Tibial nerve (tissue), 4 donors: ENCODE measurements around the gene DHRSX. TPM values are rescaled to one million over a fixed set of nuclear protein-coding genes. Genes with fewer than 3 reads are reported as not detected.
"Not testable (repeated sequence)": the region's sequence is repeated elsewhere in the genome, so short reads cannot be mapped to it uniquely, and the experiment has no call there.

ENCODE experiments used
- DNase-seq, 2 donors: peaks; one replicate each; pipeline ENCODE4 v3.0.0-alpha.2; 2019; ENCODE audit warnings: low spot score in 2 of 2
- H3K27ac ChIP-seq, 4 donors: fragments of 200-600 bp; sonication (generic) in 3 of 4; one replicate each; pipeline ENCODE4 v1.5.1; 2017 to 2019; ENCODE audit warnings: mild to moderate bottlenecking in 1 of 4
- H3K27me3 ChIP-seq, 2 donors: fragments of 200-600 bp; sonication (generic) in 1 of 2; one replicate each; pipeline versions ENCODE4 v1.5.1 to v1.6.0; 2017 to 2019
- H3K36me3 ChIP-seq, 3 donors: fragments of 200-600 bp; sonication (generic); one replicate each; pipeline ENCODE4 v1.5.1; 2018 to 2019
- H3K4me1 ChIP-seq, 4 donors: fragments of 200-600 bp; sonication (generic) in 3 of 4; one replicate each; pipeline ENCODE4 v1.5.1; 2017 to 2019
- H3K4me3 ChIP-seq, 4 donors: fragments of 200-600 bp; sonication (generic) in 3 of 4; one replicate each; pipeline ENCODE4 v1.5.1; 2017 to 2019; ENCODE audit warnings: mild to moderate bottlenecking in 1 of 4, moderate library complexity in 1 of 4
- H3K9me3 ChIP-seq, 4 donors: fragments of 200-600 bp; sonication (generic) in 3 of 4; one replicate each; pipeline ENCODE4 v1.5.1; 2017 to 2019
- CTCF ChIP-seq, 5 experiments: fragments of 200-600 bp in 3 of 5; fragments of 450-650 bp in 2 of 5; sonication (generic) in 3 of 5; IDR thresholded peaks; one replicate each; pipeline ENCODE4 v1.5.1; 2016 to 2019; ENCODE audit warnings: antibody characterized with exemption in 5 of 5, mild to moderate bottlenecking in 3 of 5, moderate library complexity in 2 of 5
- EP300 ChIP-seq, 2 donors: sonication (generic); formaldehyde crosslinking; IDR thresholded peaks; one replicate each; pipeline ENCODE4 v1.6.1; 2017; ENCODE audit warnings: antibody characterized with exemption in 2 of 2, mild to moderate bottlenecking in 1 of 2
- POLR2A ChIP-seq, 2 donors: fragments of 450-650 bp; IDR thresholded peaks; one replicate each; pipeline ENCODE4 v1.6.1; 2017; ENCODE audit warnings: antibody characterized with exemption in 2 of 2, mild to moderate bottlenecking in 2 of 2, moderate library complexity in 2 of 2
- WGBS, 2 donors: methylation state at CpG; one replicate each; pipeline ENCODE4 v1.1.5; 2018; 5-methylcytosine and 5-hydroxymethylcytosine counted together
- total RNA-seq, 4 donors: library from RNA; depleted of rRNA; stranded (reverse); fragments of >200 nt; gene quantifications; one replicate each; pipeline ENCODE4 v1.1.0, GENCODE V29; 2016

Gene DHRSX
- total RNA-seq, 4 donors from 2014 or later, result 20.3 to 44.3 (median 31.7) TPM

GRCh38 chrX:2283111-2283859 is 217.5 kb downstream of the DHRSX start:
- whole genome bisulfite sequencing, 2 donors, result 84 to 86% methylated on average over 21 of the region's 21 CpGs
- H3K4me3 ChIP-seq, result no peak overlapping the region
- TF ChIP-seq POLR2A (IDR thresholded peaks at IDR 0.05) (no peak), EP300 (IDR thresholded peaks at IDR 0.05) (no peak), CTCF (IDR thresholded peaks at IDR 0.05) (no peak)
- H3K9me3 ChIP-seq, result no peaks in the 10 kb centered on the region
- no peak overlapping the region for H3K27ac ChIP-seq
- H3K27me3 ChIP-seq, result no peaks in the 10 kb centered on the region
- no peak for DNase-seq
- peaks cover 0 to 17% (median 0%) of the 10 kb centered on the region in 3 donors for H3K36me3 ChIP-seq
- no peaks in the 10 kb centered on the region for H3K4me1 ChIP-seq

- 81 to 85% methylated on average over 4 of the region's 5 CpGs for WGBS, 2 donors
- no peak overlapping the region for H3K27ac ChIP-seq
- no peak for DNase-seq
- TF ChIP-seq EP300 (IDR thresholded peaks at IDR 0.05), result no peak
- no peak for TF ChIP-seq CTCF (IDR thresholded peaks at IDR 0.05)
- no peak for TF ChIP-seq POLR2A (IDR thresholded peaks at IDR 0.05)
- H3K4me3 ChIP-seq, result no peak overlapping the region
- peaks cover 0 to 10% (median 0%) of the 10 kb centered on the region in 3 donors for H3K36me3 ChIP-seq
- no peaks in the 10 kb centered on the region for H3K4me1 ChIP-seq
- H3K27me3 ChIP-seq, result no peaks in the 10 kb centered on the region
- H3K9me3 ChIP-seq, result no peaks in the 10 kb centered on the region
Measured at GRCh38 chrX:2282490-2283090, 218.2 kb downstream of the DHRSX start.

GRCh38 chrX:2272337-2272736 is 228.4 kb downstream of the DHRSX start:
- Histone ChIP-seq H3K27ac (no peak overlapping the region), H3K4me1 (no peaks in the 10 kb centered on the region), H3K36me3 (peaks cover 0 to 24% (median 0%) of the 10 kb centered on the region in 3 donors), H3K9me3 (no peaks in the 10 kb centered on the region), H3K4me3 (no peak overlapping the region), H3K27me3 (no peaks in the 10 kb centered on the region)
- TF ChIP-seq POLR2A (IDR thresholded peaks at IDR 0.05), result no peak
- TF ChIP-seq EP300 (IDR thresholded peaks at IDR 0.05), result no peak
- TF ChIP-seq CTCF (IDR thresholded peaks at IDR 0.05), result no peak
- DNase-seq, result no peak
- 42 to 52% methylated on average over 5 of the region's 5 CpGs for WGBS, 2 donors

GRCh38 chrX:2271595-2271994 is 229.2 kb downstream of the DHRSX start:
- not testable (repeated sequence) for H3K9me3 ChIP-seq, H3K27ac ChIP-seq, DNase-seq, H3K27me3 ChIP-seq, H3K4me1 ChIP-seq, H3K4me3 ChIP-seq
- H3K36me3 ChIP-seq, result peaks cover 0 to 30% (median 0%) of the 10 kb centered on the region in 3 donors
- WGBS, 2 donors, result 92 to 97% methylated on average over 10 of the region's 10 CpGs

- not testable (repeated sequence) for H3K27ac ChIP-seq, H3K27me3 ChIP-seq, DNase-seq, H3K4me1 ChIP-seq, H3K9me3 ChIP-seq, H3K4me3 ChIP-seq
- 91 to 97% methylated on average over 4 of the region's 4 CpGs for WGBS, 2 donors
- peaks cover 0 to 38% (median 4%) of the 10 kb centered on the region in 3 donors for H3K36me3 ChIP-seq
Measured at GRCh38 chrX:2270783-2271182, 230.0 kb downstream of the DHRSX start.

- no peak for DNase-seq
- H3K36me3 ChIP-seq, result peaks cover 0 to 52% (median 7%) of the 10 kb centered on the region in 3 donors
- H3K4me1 ChIP-seq, result no peaks in the 10 kb centered on the region
- no peak overlapping the region for H3K4me3 ChIP-seq
- TF ChIP-seq EP300 (IDR thresholded peaks at IDR 0.05) (no peak), CTCF (IDR thresholded peaks at IDR 0.05) (no peak), POLR2A (IDR thresholded peaks at IDR 0.05) (no peak)
- no peaks in the 10 kb centered on the region for H3K27me3 ChIP-seq
- no peak overlapping the region for H3K27ac ChIP-seq
- H3K9me3 ChIP-seq, result no peaks in the 10 kb centered on the region
- 86 to 92% methylated on average over 8 of the region's 8 CpGs for whole genome bisulfite sequencing, 2 donors
Measured at GRCh38 chrX:2267890-2268289, 232.9 kb downstream of the DHRSX start.
